ENCODE data around the gene TIPARP. TPM values are rescaled to one million over a fixed set of nuclear protein-coding genes. Genes with fewer than 3 reads are reported as not detected.

TIPARP gene
- total and polyA plus RNA-seq, 2 of the 8 experiments (the other 6 are each of a cell fraction or from before 2014, with no cell fraction given): 1.6 to 5.8 TPM

DNA sequence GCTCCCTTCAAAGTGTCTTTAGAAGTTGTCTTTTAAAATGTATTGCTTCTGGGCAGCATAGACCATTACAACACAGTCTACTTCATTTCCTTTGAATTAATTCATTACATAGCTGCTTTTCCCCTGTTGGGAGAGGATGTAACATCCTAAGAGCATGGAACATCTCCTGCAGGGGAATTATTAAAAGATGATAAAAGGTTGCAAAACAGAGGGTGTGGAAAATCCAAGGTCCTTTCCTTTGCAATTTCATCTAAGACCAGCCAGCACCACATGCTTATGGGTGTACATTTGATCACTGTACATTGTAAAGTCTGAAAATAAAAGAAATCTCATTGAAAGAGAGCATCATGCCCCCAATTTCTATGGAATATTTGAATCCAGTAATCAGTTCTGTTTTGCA lies 57.4 kb downstream of the TIPARP start (continued):
- no peak for TF ChIP-seq RXRA (IDR thresholded peaks at IDR 0.05; ENCODE audit: insufficient read depth, low read depth, low read length)
- TF ChIP-seq CEBPB (IDR thresholded peaks at IDR 0.05; ENCODE audit: low read depth, low read length): no peak
- TF ChIP-seq CHD2 (IDR thresholded peaks at IDR 0.05; ENCODE audit: low read length): no peak
- TF ChIP-seq ZNF274 (IDR thresholded peaks at IDR 0.05; ENCODE audit: borderline replicate concordance, extremely low read depth, low read length): no peak
